ENCODE measurements around the gene MGAM2. TPM values are rescaled to one million over a fixed set of nuclear protein-coding genes. Genes with fewer than 3 reads are reported as not detected.

MGAM2 gene
- total RNA-seq, 1 experiment from 2014 or later = 0.10 TPM

- H3K27me3 ChIP-seq (ENCODE audit: control insufficient read depth, insufficient read depth, low read length) = no peaks in the 10 kb centered on the region
- no peak for ATAC-seq
- no peaks in the 10 kb centered on the region for H3K9me3 ChIP-seq (ENCODE audit: control insufficient read depth, insufficient read depth, low read depth, low read length)
- BruUV-seq (replicated peaks) = no TSS peak
- intact Hi-C loops (cut with micrococcal nuclease; ENCODE audit: unreplicated experiment) = no loop called here
- H3K4me1 ChIP-seq (ENCODE audit: control insufficient read depth, insufficient read depth, low read length) = no peaks in the 10 kb centered on the region
- H3K36me3 ChIP-seq (ENCODE audit: control insufficient read depth, insufficient read depth, low read length) = no peaks in the 10 kb centered on the region
- CTCF ChIA-PET = no interaction called here
- no peak overlapping the region for H3K27ac ChIP-seq (ENCODE audit: low read length)
- DNase-seq (ENCODE audit: low read depth, low spot score) = no peak
- in situ Hi-C loops (cut with HindIII; ENCODE audit: low pct_unique_long_range_greater_than_20kb, low sequenced_read_pairs) = no loop called here
- H3K4me3 ChIP-seq (ENCODE audit: low read depth in 2 of 2, low read length in 2 of 2) = no peak overlapping the region
- TF ChIP-seq CTCF (IDR thresholded peaks at IDR 0.05) = no peak
- TF ChIP-seq SIN3A (IDR thresholded peaks at IDR 0.05; ENCODE audit: borderline replicate concordance, insufficient read depth, low read depth, low read length) = no peak
- no peak for TF ChIP-seq TCF7L2 (IDR thresholded peaks at IDR 0.05; ENCODE audit: low read depth, low read length)
- TF ChIP-seq, protein P1, sequence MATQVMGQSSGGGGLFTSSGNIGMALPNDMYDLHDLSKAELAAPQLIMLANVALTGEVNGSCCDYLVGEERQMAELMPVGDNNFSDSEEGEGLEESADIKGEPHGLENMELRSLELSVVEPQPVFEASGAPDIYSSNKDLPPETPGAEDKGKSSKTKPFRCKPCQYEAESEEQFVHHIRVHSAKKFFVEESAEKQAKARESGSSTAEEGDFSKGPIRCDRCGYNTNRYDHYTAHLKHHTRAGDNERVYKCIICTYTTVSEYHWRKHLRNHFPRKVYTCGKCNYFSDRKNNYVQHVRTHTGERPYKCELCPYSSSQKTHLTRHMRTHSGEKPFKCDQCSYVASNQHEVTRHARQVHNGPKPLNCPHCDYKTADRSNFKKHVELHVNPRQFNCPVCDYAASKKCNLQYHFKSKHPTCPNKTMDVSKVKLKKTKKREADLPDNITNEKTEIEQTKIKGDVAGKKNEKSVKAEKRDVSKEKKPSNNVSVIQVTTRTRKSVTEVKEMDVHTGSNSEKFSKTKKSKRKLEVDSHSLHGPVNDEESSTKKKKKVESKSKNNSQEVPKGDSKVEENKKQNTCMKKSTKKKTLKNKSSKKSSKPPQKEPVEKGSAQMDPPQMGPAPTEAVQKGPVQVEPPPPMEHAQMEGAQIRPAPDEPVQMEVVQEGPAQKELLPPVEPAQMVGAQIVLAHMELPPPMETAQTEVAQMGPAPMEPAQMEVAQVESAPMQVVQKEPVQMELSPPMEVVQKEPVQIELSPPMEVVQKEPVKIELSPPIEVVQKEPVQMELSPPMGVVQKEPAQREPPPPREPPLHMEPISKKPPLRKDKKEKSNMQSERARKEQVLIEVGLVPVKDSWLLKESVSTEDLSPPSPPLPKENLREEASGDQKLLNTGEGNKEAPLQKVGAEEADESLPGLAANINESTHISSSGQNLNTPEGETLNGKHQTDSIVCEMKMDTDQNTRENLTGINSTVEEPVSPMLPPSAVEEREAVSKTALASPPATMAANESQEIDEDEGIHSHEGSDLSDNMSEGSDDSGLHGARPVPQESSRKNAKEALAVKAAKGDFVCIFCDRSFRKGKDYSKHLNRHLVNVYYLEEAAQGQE (IDR thresholded peaks at IDR 0.05; ENCODE audit: insufficient read depth in 1 of 2, low read depth in 2 of 2, low read length in 1 of 2) = no peak
- no peak for TF ChIP-seq POLR2AphosphoS5 (IDR thresholded peaks at IDR 0.05; ENCODE audit: low read depth, low read length)
- POLR2A ChIA-PET = no interaction called here
These were observed 27.5 kb downstream of the MGAM2 start for GRCh38 chr7:142138996-142139395.

- intact Hi-C loops (cut with micrococcal nuclease; ENCODE audit: unreplicated experiment) = no loop called here
- no peak for DNase-seq (ENCODE audit: low read depth, low spot score)
These were observed 28.3 kb downstream of the MGAM2 start for GRCh38 chr7:142139597-142140400.

More at GRCh38 chr7:142139597-142140400, 28.3 kb downstream of the MGAM2 start:
- Histone ChIP-seq H3K27me3 (ENCODE audit: control insufficient read depth, insufficient read depth, low read length) (no peaks in the 10 kb centered on the region), H3K9me3 (ENCODE audit: control insufficient read depth, insufficient read depth, low read depth, low read length) (no peaks in the 10 kb centered on the region), H3K4me1 (ENCODE audit: control insufficient read depth, insufficient read depth, low read length) (no peaks in the 10 kb centered on the region), H3K4me3 (ENCODE audit: low read depth in 2 of 2, low read length in 2 of 2) (no peak overlapping the region), H3K36me3 (ENCODE audit: control insufficient read depth, insufficient read depth, low read length) (no peaks in the 10 kb centered on the region), H3K27ac (ENCODE audit: low read length) (no peak overlapping the region)
- in situ Hi-C loops (cut with HindIII; ENCODE audit: low pct_unique_long_range_greater_than_20kb, low sequenced_read_pairs) = no loop called here
- CTCF ChIA-PET = no interaction called here
- ATAC-seq = no peak
- no peak for TF ChIP-seq POLR2AphosphoS5 (IDR thresholded peaks at IDR 0.05; ENCODE audit: low read depth, low read length)
- TF ChIP-seq, protein P1 (IDR thresholded peaks at IDR 0.05; ENCODE audit: insufficient read depth in 1 of 2, low read depth in 2 of 2, low read length in 1 of 2) = no peak
- no peak for TF ChIP-seq SIN3A (IDR thresholded peaks at IDR 0.05; ENCODE audit: borderline replicate concordance, insufficient read depth, low read depth, low read length)
- TF ChIP-seq TCF7L2 (IDR thresholded peaks at IDR 0.05; ENCODE audit: low read depth, low read length) = no peak
- TF ChIP-seq CTCF (IDR thresholded peaks at IDR 0.05) = no peak
- POLR2A ChIA-PET = no interaction called here
- BruUV-seq (replicated peaks) = no TSS peak

All from Panc1 (cell line).